HCT116 (cell line): ENCODE data around the gene WIF1. TPM values are rescaled to one million over a fixed set of nuclear protein-coding genes. Genes with fewer than 3 reads are reported as not detected.

Experiments used
- total RNA-seq: library from RNA; stranded (reverse); gene quantifications from one replicate; pipeline ENCODE4 v1.2.1, GENCODE V29; 2021; ENCODE audit not compliant: unreplicated experiment

The WIF1 gene
- total RNA-seq, 1 experiment from 2014 or later, result not detected

Other genes with a start within 250 kb of the WIF1 start
- 28.7 TPM for gene LEMD3, start 48.3 kb upstream of the WIF1 start, total RNA-seq
- 8.2 TPM for gene MSRB3, start 157.4 kb upstream of the WIF1 start, total RNA-seq